ENCODE measurements around the gene TNK2.
"Not testable (repeated sequence)": the region's sequence is repeated elsewhere in the genome, so short reads cannot be mapped to it uniquely, and the experiment has no call there.

Gene TNK2

GRCh38 chr3:195907934-195908693, at the start of gene TNK2:
TNK2 (minus strand) TSS chr3:195908551; CDS start chr3:195888588, 19,963 bp downstream.
- DNase-seq (ENCODE audit: low read depth, low spot score): peak; percentile 31

GRCh38 chr3:195956577-195956976, 48.2 kb upstream of the TNK2 start:
- DNase-seq (ENCODE audit: low read depth, low spot score): no peak

GRCh38 chr3:195955416-195955841, 47.1 kb upstream of the TNK2 start:
- not testable (repeated sequence) for DNase-seq (ENCODE audit: low read depth, low spot score)

GRCh38 chr3:195954752-195955119, 46.4 kb upstream of the TNK2 start:
- not testable (repeated sequence) for DNase-seq (ENCODE audit: low read depth, low spot score)

GRCh38 chr3:195954052-195954751, 45.9 kb upstream of the TNK2 start:
- DNase-seq (ENCODE audit: low read depth, low spot score): peak; percentile 47

GRCh38 chr3:195952590-195952989, 44.2 kb upstream of the TNK2 start:
- DNase-seq (ENCODE audit: low read depth, low spot score): not testable (repeated sequence)

GRCh38 chr3:195951443-195952177, 43.3 kb upstream of the TNK2 start:
- DNase-seq (ENCODE audit: low read depth, low spot score): not testable (repeated sequence)

GRCh38 chr3:195950731-195951130, 42.4 kb upstream of the TNK2 start:
- not testable (repeated sequence) for DNase-seq (ENCODE audit: low read depth, low spot score)

GRCh38 chr3:195950164-195950563, 41.8 kb upstream of the TNK2 start:
- DNase-seq (ENCODE audit: low read depth, low spot score): not testable (repeated sequence)

GRCh38 chr3:195946910-195947699, 38.8 kb upstream of the TNK2 start:
- not testable (repeated sequence) for DNase-seq (ENCODE audit: low read depth, low spot score)

GRCh38 chr3:195941265-195941815, 33.0 kb upstream of the TNK2 start:
- DNase-seq (ENCODE audit: low read depth, low spot score): not testable (repeated sequence)

GRCh38 chr3:195940806-195941205, 32.5 kb upstream of the TNK2 start:
- not testable (repeated sequence) for DNase-seq (ENCODE audit: low read depth, low spot score)

GRCh38 chr3:195939526-195940470, 31.4 kb upstream of the TNK2 start:
- not testable (repeated sequence) for DNase-seq (ENCODE audit: low read depth, low spot score)

GRCh38 chr3:195933044-195933430, 24.7 kb upstream of the TNK2 start:
- not testable (repeated sequence) for DNase-seq (ENCODE audit: low read depth, low spot score)

GRCh38 chr3:195932418-195933043, 24.2 kb upstream of the TNK2 start:
- DNase-seq (ENCODE audit: low read depth, low spot score): no peak

- no peak for DNase-seq (ENCODE audit: low read depth, low spot score)
These were observed 23.4 kb upstream of the TNK2 start for GRCh38 chr3:195931582-195932273.

- DNase-seq (ENCODE audit: low read depth, low spot score): no peak
These were observed 21.1 kb upstream of the TNK2 start for GRCh38 chr3:195929452-195929851.

GRCh38 chr3:195921334-195921791, 13.0 kb upstream of the TNK2 start:
- no peak for DNase-seq (ENCODE audit: low read depth, low spot score)

GRCh38 chr3:195918176-195918575, 9.8 kb upstream of the TNK2 start:
- no peak for DNase-seq (ENCODE audit: low read depth, low spot score)
